ENCODE measurements around the gene SPNS1.

DNA sequence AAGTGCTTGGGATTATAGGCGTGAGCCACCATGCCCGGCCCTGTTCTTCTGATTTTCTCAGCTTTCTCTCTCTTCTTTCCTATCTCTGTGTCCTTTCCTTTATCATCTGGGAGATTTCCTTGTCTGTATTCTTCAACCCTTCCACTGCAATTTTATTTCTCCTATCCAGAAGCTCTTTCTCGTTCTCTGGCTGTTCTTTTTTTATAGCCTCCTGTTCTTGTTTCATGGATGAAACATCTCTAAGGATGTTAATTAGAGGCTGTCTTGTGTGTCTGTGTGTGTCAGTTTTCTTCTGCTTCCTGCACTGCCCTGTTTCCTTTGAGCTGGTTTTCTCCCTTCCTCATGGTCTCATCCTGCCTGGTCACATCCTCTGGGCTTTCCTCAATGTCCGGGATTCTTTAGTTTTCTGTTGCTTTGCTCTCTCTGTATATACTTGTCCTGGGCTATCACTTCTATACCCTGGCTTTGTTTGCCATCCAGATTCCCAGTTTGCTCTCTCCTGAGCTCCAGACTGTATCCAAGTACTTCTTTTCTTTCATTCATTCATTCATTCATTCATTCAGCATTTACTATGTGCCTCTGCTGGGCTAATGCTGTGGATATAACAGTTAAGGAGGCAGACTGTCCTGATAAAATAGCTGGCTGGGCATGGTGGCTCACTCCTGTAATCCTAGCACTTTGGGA is 12.7 kb downstream of the SPNS1 start:
- no peak for TF ChIP-seq POLR2A (IDR thresholded peaks at IDR 0.05)
- TF ChIP-seq, protein P1, sequence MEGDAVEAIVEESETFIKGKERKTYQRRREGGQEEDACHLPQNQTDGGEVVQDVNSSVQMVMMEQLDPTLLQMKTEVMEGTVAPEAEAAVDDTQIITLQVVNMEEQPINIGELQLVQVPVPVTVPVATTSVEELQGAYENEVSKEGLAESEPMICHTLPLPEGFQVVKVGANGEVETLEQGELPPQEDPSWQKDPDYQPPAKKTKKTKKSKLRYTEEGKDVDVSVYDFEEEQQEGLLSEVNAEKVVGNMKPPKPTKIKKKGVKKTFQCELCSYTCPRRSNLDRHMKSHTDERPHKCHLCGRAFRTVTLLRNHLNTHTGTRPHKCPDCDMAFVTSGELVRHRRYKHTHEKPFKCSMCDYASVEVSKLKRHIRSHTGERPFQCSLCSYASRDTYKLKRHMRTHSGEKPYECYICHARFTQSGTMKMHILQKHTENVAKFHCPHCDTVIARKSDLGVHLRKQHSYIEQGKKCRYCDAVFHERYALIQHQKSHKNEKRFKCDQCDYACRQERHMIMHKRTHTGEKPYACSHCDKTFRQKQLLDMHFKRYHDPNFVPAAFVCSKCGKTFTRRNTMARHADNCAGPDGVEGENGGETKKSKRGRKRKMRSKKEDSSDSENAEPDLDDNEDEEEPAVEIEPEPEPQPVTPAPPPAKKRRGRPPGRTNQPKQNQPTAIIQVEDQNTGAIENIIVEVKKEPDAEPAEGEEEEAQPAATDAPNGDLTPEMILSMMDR (IDR thresholded peaks at IDR 0.05) = no peak
